IMR-90 (cell line): ENCODE results near the gene TSSC4.

Source experiments
- BHLHE40 ChIP-seq: fragments of 150-350 bp; IDR thresholded peaks from 2 replicates; pipeline ENCODE4 v1.6.1; 2016; ENCODE audit warnings: mild to moderate bottlenecking, low read depth, low read length
- CHD1 ChIP-seq: IDR thresholded peaks from 2 replicates; pipeline ENCODE4 v1.6.1; 2012; ENCODE audit warnings: low read depth, low read length, improper control_type of control experiment
- CTCF ChIP-seq: conservative IDR thresholded peaks from 2 replicates; pipeline ENCODE4 v1.5.1; 2012; ENCODE audit warnings: mild to moderate bottlenecking, low read depth, low read length, improper control_type of control experiment
- POLR2A ChIP-seq: IDR thresholded peaks from 2 replicates; pipeline ENCODE4 v1.6.1; 2012; ENCODE audit warnings: mild to moderate bottlenecking, low read depth, low read length
- RAD21 ChIP-seq: IDR thresholded peaks from 2 replicates; pipeline ENCODE4 v1.6.1; 2012; ENCODE audit warnings: low read length, improper control_type of control experiment

- TF ChIP-seq CTCF (no peak), BHLHE40 (no peak), POLR2A (no peak), RAD21 (no peak), CHD1 (no peak)
These were observed 25.2 kb upstream of the TSSC4 start for GRCh38 chr11:2375341-2375853.
